Measurements from ENCODE around the gene ARF6.
"Not testable (repeated sequence)": the region's sequence is repeated elsewhere in the genome, so short reads cannot be mapped to it uniquely, and the experiment has no call there.

Gene ARF6

GRCh38 chr14:49879646-49880204 lies 13.2 kb upstream of the ARF6 start:
- no peak for DNase-seq

- no peak for DNase-seq
Observed at GRCh38 chr14:49880267-49881064, 12.4 kb upstream of the ARF6 start.

GRCh38 chr14:49881350-49882001 lies 11.4 kb upstream of the ARF6 start:
- DNase-seq = no peak

GRCh38 chr14:49882826-49883694 lies 9.8 kb upstream of the ARF6 start:
- DNase-seq = no peak

- no peak for DNase-seq
Observed at GRCh38 chr14:49886523-49886922, 6.4 kb upstream of the ARF6 start.

GRCh38 chr14:49888293-49888692 lies 4.6 kb upstream of the ARF6 start:
- DNase-seq = no peak

DNA sequence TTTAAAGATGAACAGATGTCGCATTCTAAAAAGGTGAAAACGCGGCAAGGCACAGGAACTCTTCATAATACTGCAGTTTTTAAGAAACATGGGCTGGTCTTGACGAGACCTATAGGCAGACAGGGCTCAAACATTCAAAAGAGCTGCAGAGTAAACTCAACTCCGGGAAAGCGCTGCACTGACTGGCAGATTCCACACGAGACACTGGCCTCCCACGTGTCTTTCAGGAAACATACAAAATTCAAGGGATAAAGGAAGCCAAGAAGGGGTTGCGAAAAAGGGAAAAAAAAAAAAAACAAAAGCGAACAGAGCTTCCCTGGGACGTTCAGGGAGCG lies 614 bp upstream of the ARF6 start:
- DNase-seq = peak; percentile 87

- peak; percentile 41 for DNase-seq
Observed at GRCh38 chr14:49893309-49894213, 679 bp downstream of the ARF6 start.

DNA sequence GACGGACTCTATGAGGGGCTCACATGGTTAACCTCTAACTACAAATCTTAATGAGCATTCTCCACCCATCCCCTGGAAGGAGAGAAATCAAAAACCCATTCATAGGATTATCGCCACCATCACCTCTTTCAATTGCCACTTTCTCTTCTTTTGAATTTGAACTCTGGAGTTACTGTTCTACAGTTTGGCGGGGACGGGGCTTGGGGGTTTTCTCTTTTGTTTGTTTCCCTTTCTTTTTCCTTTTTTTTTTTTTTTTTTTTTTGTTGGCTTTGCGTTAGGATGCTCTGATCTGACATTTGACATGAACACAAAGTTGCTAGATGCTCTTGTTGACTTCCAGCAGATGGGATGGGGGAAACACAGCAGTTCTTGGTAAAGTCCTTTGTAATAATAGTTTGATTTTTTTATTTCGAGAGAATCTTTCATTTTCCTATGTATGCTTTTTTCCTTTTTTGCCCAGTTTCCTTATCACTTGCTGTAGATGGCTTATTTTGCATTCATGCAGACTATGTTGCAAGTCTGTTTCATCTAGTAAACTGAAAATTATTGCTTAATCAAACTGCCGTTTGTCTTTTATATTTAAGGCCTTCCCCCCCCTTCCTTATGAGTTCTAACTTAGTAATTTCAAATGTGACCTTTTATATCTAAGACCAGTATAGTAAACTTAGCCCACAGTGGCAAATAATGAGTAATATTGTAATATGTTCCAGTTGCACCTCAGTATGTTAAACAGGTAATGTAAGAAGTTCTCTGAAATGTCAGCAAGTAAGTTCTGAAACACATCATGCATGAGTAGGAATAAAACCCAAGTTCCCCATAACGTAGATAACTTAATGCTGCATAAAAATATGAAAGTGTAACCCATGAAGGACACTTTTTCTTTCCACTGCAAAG lies 1.6 kb downstream of the ARF6 start:
- not testable (repeated sequence) for DNase-seq

- DNase-seq = no peak
Observed at GRCh38 chr14:49895480-49895879, 2.6 kb downstream of the ARF6 start.

- DNase-seq = not testable (repeated sequence)
Observed at GRCh38 chr14:49896272-49896671, 3.4 kb downstream of the ARF6 start.

DNA sequence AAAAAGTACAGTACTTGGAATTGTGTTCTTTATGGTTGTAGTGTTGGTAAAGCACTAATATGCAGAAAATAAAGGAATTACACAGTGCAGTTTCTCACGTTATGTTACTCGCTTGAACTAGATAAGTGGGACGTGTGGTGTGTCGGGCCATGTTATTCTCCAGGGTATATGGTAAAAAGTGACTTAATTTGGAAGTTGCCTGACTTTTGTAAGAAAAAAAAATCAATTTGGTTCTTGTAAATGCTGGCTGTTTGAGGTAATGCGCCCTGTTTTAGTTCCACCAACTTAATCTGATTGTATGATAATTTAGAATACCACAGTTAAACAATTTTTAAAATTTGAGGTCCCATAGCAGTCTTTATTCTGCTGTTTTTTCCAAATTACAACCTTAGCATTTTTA lies 4.1 kb downstream of the ARF6 start:
- no peak for DNase-seq

DNA sequence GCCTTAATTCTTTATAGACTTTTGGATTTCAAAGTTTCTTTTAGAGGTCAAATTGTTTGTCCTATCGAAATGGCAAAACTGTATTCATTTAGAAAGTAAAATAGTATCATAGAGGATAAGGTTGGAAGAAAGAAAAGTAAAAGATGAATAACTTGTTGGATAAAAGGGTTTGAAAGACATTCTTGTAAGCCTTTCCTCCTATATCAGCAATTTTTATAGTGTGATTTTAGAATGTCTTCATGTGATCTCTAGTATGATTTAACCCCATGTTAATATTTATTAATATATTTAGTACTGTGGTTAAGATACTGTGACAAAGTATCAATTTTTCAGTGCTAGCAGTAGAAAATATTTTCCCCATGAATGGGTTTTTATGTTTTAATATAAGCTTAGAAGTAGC lies 4.5 kb downstream of the ARF6 start:
- no peak for DNase-seq

DNA sequence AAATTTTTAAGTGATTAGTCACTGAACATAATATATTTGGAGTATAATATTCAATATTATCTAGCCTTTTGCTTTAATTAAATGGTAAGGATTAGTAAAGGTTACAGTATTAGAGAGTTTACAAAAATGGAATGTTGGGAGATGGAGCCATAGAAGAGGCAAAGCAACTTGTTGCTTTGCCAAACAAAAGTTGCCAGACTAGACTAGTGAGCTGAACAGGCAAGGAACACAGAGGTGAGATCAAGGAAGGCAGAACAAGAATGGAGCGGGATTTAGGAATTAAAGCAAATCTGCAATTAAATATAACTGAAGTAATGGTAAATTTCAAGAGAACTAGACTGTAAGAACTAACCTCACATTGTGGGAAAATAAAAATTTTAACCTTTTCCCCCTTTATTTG lies 5.1 kb downstream of the ARF6 start:
- DNase-seq = no peak

- no peak for DNase-seq
Observed at GRCh38 chr14:49898485-49898884, 5.6 kb downstream of the ARF6 start.

GRCh38 chr14:49900973-49901372 lies 8.1 kb downstream of the ARF6 start:
- no peak for DNase-seq

DNA sequence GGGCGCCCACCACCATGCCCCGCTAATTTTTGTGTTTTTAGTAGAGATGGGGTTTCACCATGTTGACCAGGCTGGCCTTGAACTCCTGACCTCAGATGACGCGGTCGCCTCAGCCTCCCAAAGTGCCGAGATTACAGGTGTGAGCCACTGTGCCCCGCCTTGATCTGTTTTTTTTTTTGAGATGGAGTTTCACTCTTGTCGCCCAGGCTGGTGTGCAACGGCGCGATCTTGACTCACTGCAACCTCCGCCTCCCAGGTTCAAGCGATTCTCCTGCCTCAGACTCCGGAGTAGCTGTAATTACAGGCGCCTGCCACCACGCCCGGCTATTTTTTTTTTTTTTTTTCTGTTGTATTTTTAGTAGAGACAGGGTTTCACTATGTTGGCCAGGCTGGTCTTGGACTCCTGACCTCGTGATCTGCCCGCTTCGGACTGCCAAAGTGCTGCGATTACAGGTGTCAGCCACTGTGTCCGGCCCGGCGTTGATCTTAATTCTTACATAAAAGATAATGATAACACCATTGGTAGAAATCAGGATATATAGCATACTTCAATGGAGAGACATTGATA lies 9.9 kb downstream of the ARF6 start:
- DNase-seq = not testable (repeated sequence)

DNA sequence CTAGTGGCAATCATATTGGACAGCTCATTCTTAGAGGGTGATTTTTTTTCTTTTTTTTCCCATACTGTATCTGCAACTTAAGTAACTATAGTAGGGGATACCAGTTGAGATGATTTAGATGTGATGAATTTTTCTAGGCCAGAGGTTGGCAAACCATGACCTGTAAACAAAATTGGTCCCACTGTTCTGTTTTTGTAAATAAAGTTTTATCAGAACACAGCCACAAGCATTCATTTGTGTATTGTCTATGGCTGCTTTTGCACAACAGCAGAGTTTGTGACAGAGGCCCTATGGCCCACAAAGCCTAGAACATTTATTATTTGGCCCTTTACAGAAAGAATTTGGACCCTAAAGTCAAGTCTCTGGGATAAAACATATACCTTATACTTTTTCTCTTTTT lies 11.4 kb downstream of the ARF6 start:
- no peak for DNase-seq

GRCh38 chr14:49905989-49906388 lies 13.1 kb downstream of the ARF6 start:
- DNase-seq = no peak

DNA sequence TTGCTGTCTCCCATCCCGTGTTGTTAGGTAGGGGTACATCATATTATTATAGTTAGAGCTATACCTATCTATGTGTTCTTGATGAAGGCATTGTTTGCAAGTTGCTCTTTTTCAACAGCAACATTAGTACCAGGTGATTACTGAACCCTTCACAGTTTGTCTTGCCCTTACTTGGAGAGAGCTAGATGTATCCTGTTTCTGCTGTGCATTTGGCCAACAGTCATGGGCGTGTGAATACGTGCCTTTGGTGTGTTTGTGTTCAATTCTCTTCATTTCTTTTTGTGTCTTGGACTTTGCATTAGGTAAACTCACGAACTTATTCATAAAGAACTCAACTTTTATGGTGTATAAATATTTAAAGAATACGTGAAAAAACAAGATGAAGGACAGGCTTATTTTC lies 14.3 kb downstream of the ARF6 start:
- no peak for DNase-seq

DNA sequence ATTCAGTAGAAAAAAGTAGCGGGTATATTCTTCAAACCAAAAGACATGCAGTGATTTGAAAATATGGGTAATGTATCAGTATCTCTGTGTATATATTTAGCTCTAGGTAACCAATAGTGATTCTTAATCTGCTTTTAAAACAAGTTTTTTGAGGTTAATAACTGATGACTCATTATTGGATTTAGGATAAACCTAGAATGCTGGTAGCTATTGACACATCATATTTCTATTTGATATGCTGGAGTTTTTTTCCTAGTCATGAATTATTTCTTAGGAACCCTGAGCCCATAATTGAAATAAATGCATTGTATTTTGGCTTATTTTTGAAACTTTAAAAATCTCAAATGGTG lies 15.5 kb downstream of the ARF6 start:
- DNase-seq = no peak
